Measurements from ENCODE around the gene ISOC2.

DNA sequence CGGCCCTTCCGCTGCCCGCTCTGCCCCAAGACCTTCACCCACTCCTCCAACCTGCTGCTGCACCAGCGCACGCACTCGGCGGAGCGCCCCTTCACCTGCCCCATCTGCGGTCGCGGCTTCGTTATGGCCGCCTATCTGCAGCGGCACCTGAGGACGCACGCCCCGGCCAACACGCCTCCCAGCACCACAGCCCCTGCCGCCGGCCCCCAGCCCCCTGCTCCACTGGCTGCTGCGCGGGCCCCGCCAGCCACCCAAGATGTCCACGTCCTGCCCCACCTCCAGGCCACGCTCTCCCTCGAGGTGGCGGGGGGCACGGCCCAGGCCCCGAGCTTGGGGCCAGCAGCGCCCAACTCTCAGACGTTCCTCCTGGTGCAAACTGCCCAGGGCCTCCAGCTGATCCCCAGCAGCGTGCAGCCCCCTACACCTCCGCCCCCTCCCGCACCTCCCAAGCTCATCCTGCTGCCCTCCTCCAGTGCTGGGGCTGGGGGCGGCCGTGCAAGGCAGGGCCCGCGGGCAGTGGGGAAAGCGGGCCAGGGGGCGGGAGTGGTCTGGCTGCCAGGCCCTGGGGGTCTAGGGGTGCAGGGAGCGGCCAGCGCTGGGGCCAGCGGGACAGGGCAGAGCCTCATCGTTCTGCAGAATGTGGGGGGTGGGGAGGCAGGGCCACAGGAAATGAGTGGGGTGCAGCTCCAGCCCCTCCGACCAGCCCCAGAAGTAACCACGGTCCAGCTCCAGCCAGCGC lies 21.7 kb upstream of the ISOC2 start:
- TF ChIP-seq, protein P1, sequence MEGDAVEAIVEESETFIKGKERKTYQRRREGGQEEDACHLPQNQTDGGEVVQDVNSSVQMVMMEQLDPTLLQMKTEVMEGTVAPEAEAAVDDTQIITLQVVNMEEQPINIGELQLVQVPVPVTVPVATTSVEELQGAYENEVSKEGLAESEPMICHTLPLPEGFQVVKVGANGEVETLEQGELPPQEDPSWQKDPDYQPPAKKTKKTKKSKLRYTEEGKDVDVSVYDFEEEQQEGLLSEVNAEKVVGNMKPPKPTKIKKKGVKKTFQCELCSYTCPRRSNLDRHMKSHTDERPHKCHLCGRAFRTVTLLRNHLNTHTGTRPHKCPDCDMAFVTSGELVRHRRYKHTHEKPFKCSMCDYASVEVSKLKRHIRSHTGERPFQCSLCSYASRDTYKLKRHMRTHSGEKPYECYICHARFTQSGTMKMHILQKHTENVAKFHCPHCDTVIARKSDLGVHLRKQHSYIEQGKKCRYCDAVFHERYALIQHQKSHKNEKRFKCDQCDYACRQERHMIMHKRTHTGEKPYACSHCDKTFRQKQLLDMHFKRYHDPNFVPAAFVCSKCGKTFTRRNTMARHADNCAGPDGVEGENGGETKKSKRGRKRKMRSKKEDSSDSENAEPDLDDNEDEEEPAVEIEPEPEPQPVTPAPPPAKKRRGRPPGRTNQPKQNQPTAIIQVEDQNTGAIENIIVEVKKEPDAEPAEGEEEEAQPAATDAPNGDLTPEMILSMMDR (IDR thresholded peaks at IDR 0.05; ENCODE audit: low read depth, low read length), result no peak
- TF ChIP-seq POLR2A (IDR thresholded peaks at IDR 0.05; ENCODE audit: extremely low read depth, insufficient read length), result no peak

All from NB4 (cell line).